ENCODE data around the gene LMBR1. TPM values are rescaled to one million over a fixed set of nuclear protein-coding genes. Genes with fewer than 3 reads are reported as not detected.

Gene LMBR1
- total and polyA plus RNA-seq, 2 of the 13 experiments (the other 11 are each of a cell fraction or from before 2014, with no cell fraction given), result 20.9 to 39.6 TPM

DNA sequence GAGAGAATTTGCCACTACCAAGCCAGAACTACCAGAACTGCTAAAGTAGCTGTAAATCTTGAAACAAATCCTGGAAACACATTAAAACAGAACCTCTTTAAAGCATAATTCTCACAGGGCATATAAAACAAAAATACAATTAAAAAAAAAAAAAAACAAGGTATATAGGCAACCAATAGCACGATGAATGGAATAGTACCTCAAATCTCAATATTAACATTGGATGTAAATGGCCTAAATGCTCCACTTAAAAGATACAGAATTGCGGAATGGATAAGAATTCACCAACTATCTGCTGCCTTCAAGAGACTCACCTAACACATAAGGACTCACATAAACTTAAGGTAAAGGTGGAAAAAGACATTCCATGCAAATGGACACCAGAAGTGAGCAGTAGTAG is 17.2 kb downstream of the LMBR1 start:
- intact Hi-C loops (cut with micrococcal nuclease; ENCODE audit: unreplicated experiment), result no loop called here
- CTCF ChIA-PET (ENCODE audit: low intra/inter-chr PET ratio, low total read pairs), result no interaction called here

More for the DNA sequence above, 17.2 kb downstream of the LMBR1 start:
- POLR2A ChIA-PET, result no interaction called here
- Histone ChIP-seq H3K4me3 (replicated peaks in 1 of 3; ENCODE audit: insufficient read depth in 1 of 3, low read depth in 2 of 3, low read length in 3 of 3) (no peak overlapping the region), H4K20me1 (ENCODE audit: insufficient read depth, low read length) (no peaks in the 10 kb centered on the region), H3K9me3 (ENCODE audit: low read length) (peaks cover 8% of the 10 kb centered on the region; the same call in 1 of the 2 replicates), H3K4me2 (ENCODE audit: low read depth, low read length) (no peak overlapping the region), H2AFZ (ENCODE audit: low read length) (no peak overlapping the region), H3K27ac (ENCODE audit: extremely low read length, insufficient read depth, low read length) (no peak overlapping the region), H3K4me1 (ENCODE audit: insufficient read depth, low read length) (no peaks in the 10 kb centered on the region), H3K79me2 (ENCODE audit: insufficient read depth, low read length) (peaks cover 55% of the 10 kb centered on the region), H3K36me3 (replicated peaks in 1 of 2; ENCODE audit: control insufficient read depth in 1 of 2, insufficient read depth in 2 of 2, low read length in 2 of 2) (peaks cover 0 to 5% of the 10 kb centered on the region in 2 experiments; a peak in 2 of 5 replicates), H3K27me3 (ENCODE audit: control insufficient read depth in 1 of 2, insufficient read depth in 2 of 2, low read length in 2 of 2) (no peaks in the 10 kb centered on the region), H3K9ac (ENCODE audit: insufficient read depth, low read depth, low read length) (no peak overlapping the region)
- in situ Hi-C loops (cut with HindIII; ENCODE audit: extremely low pct_ligation_motif_present, low pct_unique_long_range_greater_than_20kb), result no loop called here
- WGBS (ENCODE audit: low lambda C conversion rate), result 98% methylated on average over 2 of the region's 2 CpGs
- no peak for DNase-seq (ENCODE audit: low spot score)
- FAIRE-seq, result no peak
- ATAC-seq, result no peak
- no TSS peak for BruUV-seq (replicated peaks)
- TF ChIP-seq TP53 (CRISPR knock-in tag; conservative IDR thresholded peaks at IDR 0.05), result no peak
- TF ChIP-seq, protein P1, sequence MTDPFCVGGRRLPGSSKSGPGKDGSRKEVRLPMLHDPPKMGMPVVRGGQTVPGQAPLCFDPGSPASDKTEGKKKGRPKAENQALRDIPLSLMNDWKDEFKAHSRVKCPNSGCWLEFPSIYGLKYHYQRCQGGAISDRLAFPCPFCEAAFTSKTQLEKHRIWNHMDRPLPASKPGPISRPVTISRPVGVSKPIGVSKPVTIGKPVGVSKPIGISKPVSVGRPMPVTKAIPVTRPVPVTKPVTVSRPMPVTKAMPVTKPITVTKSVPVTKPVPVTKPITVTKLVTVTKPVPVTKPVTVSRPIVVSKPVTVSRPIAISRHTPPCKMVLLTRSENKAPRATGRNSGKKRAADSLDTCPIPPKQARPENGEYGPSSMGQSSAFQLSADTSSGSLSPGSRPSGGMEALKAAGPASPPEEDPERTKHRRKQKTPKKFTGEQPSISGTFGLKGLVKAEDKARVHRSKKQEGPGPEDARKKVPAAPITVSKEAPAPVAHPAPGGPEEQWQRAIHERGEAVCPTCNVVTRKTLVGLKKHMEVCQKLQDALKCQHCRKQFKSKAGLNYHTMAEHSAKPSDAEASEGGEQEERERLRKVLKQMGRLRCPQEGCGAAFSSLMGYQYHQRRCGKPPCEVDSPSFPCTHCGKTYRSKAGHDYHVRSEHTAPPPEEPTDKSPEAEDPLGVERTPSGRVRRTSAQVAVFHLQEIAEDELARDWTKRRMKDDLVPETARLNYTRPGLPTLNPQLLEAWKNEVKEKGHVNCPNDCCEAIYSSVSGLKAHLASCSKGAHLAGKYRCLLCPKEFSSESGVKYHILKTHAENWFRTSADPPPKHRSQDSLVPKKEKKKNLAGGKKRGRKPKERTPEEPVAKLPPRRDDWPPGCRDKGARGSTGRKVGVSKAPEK (CRISPR knock-in tag; IDR thresholded peaks at IDR 0.05; ENCODE audit: borderline replicate concordance), result no peak
- no peak for TF ChIP-seq ZNF552 (CRISPR knock-in tag; IDR thresholded peaks at IDR 0.05; ENCODE audit: borderline replicate concordance)
- TF ChIP-seq ZNF20 (CRISPR knock-in tag; IDR thresholded peaks at IDR 0.05), result no peak
- TF ChIP-seq HNF4A (CRISPR knock-in tag; IDR thresholded peaks at IDR 0.05), result no peak
- no peak for TF ChIP-seq MAZ (IDR thresholded peaks at IDR 0.05; ENCODE audit: borderline replicate concordance, low read depth, low read length)
- no peak for TF ChIP-seq MAZ (CRISPR knock-in tag; IDR thresholded peaks at IDR 0.05; ENCODE audit: low read depth)
- TF ChIP-seq, protein P2, sequence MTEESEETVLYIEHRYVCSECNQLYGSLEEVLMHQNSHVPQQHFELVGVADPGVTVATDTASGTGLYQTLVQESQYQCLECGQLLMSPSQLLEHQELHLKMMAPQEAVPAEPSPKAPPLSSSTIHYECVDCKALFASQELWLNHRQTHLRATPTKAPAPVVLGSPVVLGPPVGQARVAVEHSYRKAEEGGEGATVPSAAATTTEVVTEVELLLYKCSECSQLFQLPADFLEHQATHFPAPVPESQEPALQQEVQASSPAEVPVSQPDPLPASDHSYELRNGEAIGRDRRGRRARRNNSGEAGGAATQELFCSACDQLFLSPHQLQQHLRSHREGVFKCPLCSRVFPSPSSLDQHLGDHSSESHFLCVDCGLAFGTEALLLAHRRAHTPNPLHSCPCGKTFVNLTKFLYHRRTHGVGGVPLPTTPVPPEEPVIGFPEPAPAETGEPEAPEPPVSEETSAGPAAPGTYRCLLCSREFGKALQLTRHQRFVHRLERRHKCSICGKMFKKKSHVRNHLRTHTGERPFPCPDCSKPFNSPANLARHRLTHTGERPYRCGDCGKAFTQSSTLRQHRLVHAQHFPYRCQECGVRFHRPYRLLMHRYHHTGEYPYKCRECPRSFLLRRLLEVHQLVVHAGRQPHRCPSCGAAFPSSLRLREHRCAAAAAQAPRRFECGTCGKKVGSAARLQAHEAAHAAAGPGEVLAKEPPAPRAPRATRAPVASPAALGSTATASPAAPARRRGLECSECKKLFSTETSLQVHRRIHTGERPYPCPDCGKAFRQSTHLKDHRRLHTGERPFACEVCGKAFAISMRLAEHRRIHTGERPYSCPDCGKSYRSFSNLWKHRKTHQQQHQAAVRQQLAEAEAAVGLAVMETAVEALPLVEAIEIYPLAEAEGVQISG (CRISPR knock-in tag; IDR thresholded peaks at IDR 0.05), result no peak
- TF ChIP-seq, protein P3, sequence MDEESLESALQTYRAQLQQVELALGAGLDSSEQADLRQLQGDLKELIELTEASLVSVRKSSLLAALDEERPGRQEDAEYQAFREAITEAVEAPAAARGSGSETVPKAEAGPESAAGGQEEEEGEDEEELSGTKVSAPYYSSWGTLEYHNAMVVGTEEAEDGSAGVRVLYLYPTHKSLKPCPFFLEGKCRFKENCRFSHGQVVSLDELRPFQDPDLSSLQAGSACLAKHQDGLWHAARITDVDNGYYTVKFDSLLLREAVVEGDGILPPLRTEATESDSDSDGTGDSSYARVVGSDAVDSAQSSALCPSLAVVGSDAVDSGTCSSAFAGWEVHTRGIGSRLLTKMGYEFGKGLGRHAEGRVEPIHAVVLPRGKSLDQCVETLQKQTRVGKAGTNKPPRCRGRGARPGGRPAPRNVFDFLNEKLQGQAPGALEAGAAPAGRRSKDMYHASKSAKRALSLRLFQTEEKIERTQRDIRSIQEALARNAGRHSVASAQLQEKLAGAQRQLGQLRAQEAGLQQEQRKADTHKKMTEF (CRISPR knock-in tag; IDR thresholded peaks at IDR 0.05), result no peak
- no peak for TF ChIP-seq ISX (CRISPR knock-in tag; conservative IDR thresholded peaks at IDR 0.05)
- TF ChIP-seq ZMYM2 (CRISPR knock-in tag; IDR thresholded peaks at IDR 0.05), result no peak
- no peak for TF ChIP-seq ZBTB1 (CRISPR knock-in tag; IDR thresholded peaks at IDR 0.05; ENCODE audit: borderline replicate concordance)
- no peak for TF ChIP-seq ZFP37 (CRISPR knock-in tag; IDR thresholded peaks at IDR 0.05; ENCODE audit: borderline replicate concordance)
- TF ChIP-seq ZNF451 (CRISPR knock-in tag; IDR thresholded peaks at IDR 0.05), result no peak
- no peak for TF ChIP-seq ZNF549 (CRISPR knock-in tag; IDR thresholded peaks at IDR 0.05)
- TF ChIP-seq KAT2B (IDR thresholded peaks at IDR 0.05; ENCODE audit: borderline replicate concordance, low read depth, low read length), result no peak
- TF ChIP-seq SIN3A (IDR thresholded peaks at IDR 0.05; ENCODE audit: borderline replicate concordance, low read depth, low read length), result no peak
- no peak for TF ChIP-seq CREB1 (IDR thresholded peaks at IDR 0.05)
- TF ChIP-seq CREB1 (CRISPR knock-in tag; IDR thresholded peaks at IDR 0.05), result no peak

Measured in HepG2 (cell line).